ENCODE measurements around the gene RPS19BP1.
A peak's percentile ranks its signal among the peaks of the same experiment; 100 is the strongest.
"Not testable (repeated sequence)": the region's sequence is repeated elsewhere in the genome, so short reads cannot be mapped to it uniquely, and the experiment has no call there.

The RPS19BP1 gene

GRCh38 chr22:39517470-39517869 lies 15.1 kb downstream of the RPS19BP1 start:
- no peak for DNase-seq (ENCODE audit: low read depth, low spot score)
- H3K27ac ChIP-seq: no peak overlapping the region

GRCh38 chr22:39515266-39516050 lies 17.1 kb downstream of the RPS19BP1 start:
- H3K27ac ChIP-seq: no peak overlapping the region
- no peak for DNase-seq (ENCODE audit: low read depth, low spot score)

GRCh38 chr22:39514373-39514973 lies 18.1 kb downstream of the RPS19BP1 start:
- DNase-seq (ENCODE audit: low read depth, low spot score): no peak
- H3K27ac ChIP-seq: no peak overlapping the region

GRCh38 chr22:39513791-39514190 lies 18.8 kb downstream of the RPS19BP1 start:
- H3K27ac ChIP-seq: no peak overlapping the region
- no peak for DNase-seq (ENCODE audit: low read depth, low spot score)

GRCh38 chr22:39512026-39512425 lies 20.5 kb downstream of the RPS19BP1 start:
- no peak for DNase-seq (ENCODE audit: low read depth, low spot score)

GRCh38 chr22:39511226-39511625 lies 21.3 kb downstream of the RPS19BP1 start:
- H3K27ac ChIP-seq: no peak overlapping the region
- no peak for DNase-seq (ENCODE audit: low read depth, low spot score)

More at GRCh38 chr22:39512026-39512425, 20.5 kb downstream of the RPS19BP1 start:
- no peak overlapping the region for H3K27ac ChIP-seq

GRCh38 chr22:39510529-39511149 lies 21.9 kb downstream of the RPS19BP1 start:
- DNase-seq (ENCODE audit: low read depth, low spot score): no peak
- no peak overlapping the region for H3K27ac ChIP-seq

GRCh38 chr22:39508393-39508792 lies 24.2 kb downstream of the RPS19BP1 start:
- no peak for DNase-seq (ENCODE audit: low read depth, low spot score)
- H3K27ac ChIP-seq: no peak overlapping the region

- DNase-seq (ENCODE audit: low read depth, low spot score); H3K27ac ChIP-seq: not testable (repeated sequence)
Observed at GRCh38 chr22:39507021-39507420, 25.5 kb downstream of the RPS19BP1 start.

GRCh38 chr22:39504071-39504470 lies 28.5 kb downstream of the RPS19BP1 start:
- DNase-seq (ENCODE audit: low read depth, low spot score): no peak
- no peak overlapping the region for H3K27ac ChIP-seq

- H3K27ac ChIP-seq: peak overlapping the region; percentile 46
Observed at GRCh38 chr22:39503630-39504029, 28.9 kb downstream of the RPS19BP1 start.

GRCh38 chr22:39502789-39503409 lies 29.6 kb downstream of the RPS19BP1 start:
- no peak for DNase-seq (ENCODE audit: low read depth, low spot score)
- H3K27ac ChIP-seq: peak overlapping the region; percentile 46

More at GRCh38 chr22:39503630-39504029, 28.9 kb downstream of the RPS19BP1 start:
- no peak for DNase-seq (ENCODE audit: low read depth, low spot score)

GRCh38 chr22:39502109-39502788 lies 30.3 kb downstream of the RPS19BP1 start, which contains the start of gene MIEF1:
TSS of gene MIEF1 (plus strand) at chr22:39502290. CDS start at chr22:39511295, 9,005 bp downstream.
- DNase-seq (ENCODE audit: low read depth, low spot score): peak; percentile 65
- H3K27ac ChIP-seq: peak within 1 kb of the TSS; percentile 46

GRCh38 chr22:39501644-39502108 lies 30.9 kb downstream of the RPS19BP1 start:
- no peak overlapping the region for H3K27ac ChIP-seq
- no peak for DNase-seq (ENCODE audit: low read depth, low spot score)

- no peak for DNase-seq (ENCODE audit: low read depth, low spot score)
- no peak overlapping the region for H3K27ac ChIP-seq
Observed at GRCh38 chr22:39500101-39500500, 32.4 kb downstream of the RPS19BP1 start.

- DNase-seq (ENCODE audit: low read depth, low spot score): no peak
- no peak overlapping the region for H3K27ac ChIP-seq
Observed at GRCh38 chr22:39498802-39499201, 33.7 kb downstream of the RPS19BP1 start.

GRCh38 chr22:39498368-39498767 lies 34.2 kb downstream of the RPS19BP1 start:
- H3K27ac ChIP-seq: no peak overlapping the region
- no peak for DNase-seq (ENCODE audit: low read depth, low spot score)

- no peak overlapping the region for H3K27ac ChIP-seq
- DNase-seq (ENCODE audit: low read depth, low spot score): no peak
Observed at GRCh38 chr22:39497429-39497828, 35.1 kb downstream of the RPS19BP1 start.

GRCh38 chr22:39496131-39496838 lies 36.3 kb downstream of the RPS19BP1 start:
- DNase-seq (ENCODE audit: low read depth, low spot score): no peak
- no peak overlapping the region for H3K27ac ChIP-seq

Data from epithelial cell of prostate (primary cell).